HG02678 (cell line): Measurements from ENCODE around the gene RPS6KA3.
"Not testable (repeated sequence)": the region's sequence is repeated elsewhere in the genome, so short reads cannot be mapped to it uniquely, and the experiment has no call there.

Experiments
- ATAC-seq: cut with Tn5 transposase; IDR thresholded peaks from one replicate; pipeline ENCODE4 v1.9.1; 2021; ENCODE audit warnings: mild to moderate bottlenecking, moderate library complexity; ENCODE audit not compliant: unreplicated experiment

Gene RPS6KA3

GRCh38 chrX:20224814-20225487, 41.8 kb downstream of the RPS6KA3 start:
- peak; percentile 86 for ATAC-seq

DNA sequence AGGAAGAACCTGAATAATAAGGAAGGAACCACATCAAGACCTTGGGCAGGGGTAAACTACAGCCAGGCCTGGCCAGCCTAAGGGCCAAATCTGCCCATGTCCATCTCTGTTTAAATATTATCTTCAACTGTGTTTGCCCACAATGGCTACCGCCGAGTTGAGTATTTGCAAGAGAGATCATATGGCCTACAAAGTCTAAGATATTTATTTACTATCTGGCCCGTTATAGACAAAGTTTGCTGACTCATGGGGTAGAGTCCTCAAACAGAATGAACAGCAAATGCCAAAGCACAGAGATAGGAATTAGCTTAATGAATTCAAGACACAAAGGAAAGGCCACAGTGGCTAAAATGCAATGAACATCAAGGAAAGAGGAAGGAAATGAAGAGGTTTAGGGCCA, 44.8 kb downstream of the RPS6KA3 start:
- ATAC-seq: no peak

DNA sequence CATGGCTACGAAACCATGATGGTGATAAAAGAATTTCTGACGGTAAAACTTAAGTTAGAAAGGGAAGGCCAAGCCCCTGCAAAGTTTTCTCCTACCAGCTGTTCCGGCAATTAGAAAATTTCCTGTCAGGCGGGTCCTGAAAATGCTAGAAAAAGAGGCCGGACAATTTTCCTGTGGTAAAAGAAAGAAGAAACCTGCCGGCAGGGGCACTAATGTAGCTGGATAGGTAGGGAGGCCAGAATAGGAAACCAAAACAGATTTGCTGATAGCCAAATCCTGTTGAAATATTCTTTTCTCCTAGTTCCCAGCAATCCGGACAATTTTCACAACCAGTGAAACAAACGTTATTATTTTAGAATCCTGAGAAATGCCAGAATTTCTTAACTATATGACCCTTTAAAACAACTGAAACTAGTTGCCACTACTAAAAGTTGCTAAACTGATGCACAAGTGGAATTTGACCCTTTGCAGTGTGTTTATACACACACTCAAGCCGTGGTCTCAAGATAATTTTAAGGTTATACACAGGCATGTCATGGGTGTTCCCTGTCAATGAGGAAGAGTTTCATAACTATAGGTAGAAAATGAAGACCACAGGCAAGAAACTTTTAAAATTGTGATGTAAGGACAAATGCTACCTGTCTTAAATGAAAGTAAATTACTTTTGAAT, 47.7 kb downstream of the RPS6KA3 start:
- no peak for ATAC-seq

DNA sequence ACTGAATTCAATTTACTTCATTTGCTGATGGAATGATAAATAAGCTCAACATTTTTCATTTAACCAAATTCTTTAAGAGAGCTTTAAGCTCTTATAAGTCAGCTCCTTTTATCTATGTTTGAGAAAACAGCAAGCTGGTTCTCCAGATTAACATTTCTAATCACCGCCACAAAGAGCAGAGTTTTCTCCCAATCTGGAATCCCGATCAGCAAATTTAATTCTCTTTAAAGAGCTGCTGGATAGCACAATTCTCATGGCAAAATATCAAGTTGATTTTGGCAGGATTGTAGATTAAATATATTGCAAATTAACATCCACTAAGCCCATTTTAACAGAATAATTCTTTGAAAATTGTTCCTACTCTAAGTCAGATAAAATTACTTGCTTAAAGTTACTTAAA, 48.8 kb downstream of the RPS6KA3 start:
- ATAC-seq: no peak

- no peak for ATAC-seq
These were observed 49.4 kb downstream of the RPS6KA3 start for GRCh38 chrX:20217271-20217670.

DNA sequence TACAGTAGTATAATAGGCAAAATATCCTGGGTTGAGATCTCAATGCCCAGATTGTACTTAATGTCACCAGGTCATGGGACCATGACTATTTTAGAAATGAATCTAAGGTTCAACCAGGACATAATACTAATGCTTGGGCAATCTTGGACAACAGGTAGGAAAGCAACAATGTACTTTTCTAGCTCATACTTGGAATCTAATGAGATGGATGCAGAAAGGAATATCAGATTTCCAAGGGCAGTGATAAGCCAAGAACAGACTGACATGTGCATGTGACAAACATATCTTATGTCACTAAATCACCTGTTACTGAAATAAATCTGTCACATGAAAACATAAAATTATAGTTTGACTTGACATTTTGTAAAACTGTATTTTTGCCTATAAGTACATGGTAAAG, 51.1 kb downstream of the RPS6KA3 start:
- no peak for ATAC-seq

DNA sequence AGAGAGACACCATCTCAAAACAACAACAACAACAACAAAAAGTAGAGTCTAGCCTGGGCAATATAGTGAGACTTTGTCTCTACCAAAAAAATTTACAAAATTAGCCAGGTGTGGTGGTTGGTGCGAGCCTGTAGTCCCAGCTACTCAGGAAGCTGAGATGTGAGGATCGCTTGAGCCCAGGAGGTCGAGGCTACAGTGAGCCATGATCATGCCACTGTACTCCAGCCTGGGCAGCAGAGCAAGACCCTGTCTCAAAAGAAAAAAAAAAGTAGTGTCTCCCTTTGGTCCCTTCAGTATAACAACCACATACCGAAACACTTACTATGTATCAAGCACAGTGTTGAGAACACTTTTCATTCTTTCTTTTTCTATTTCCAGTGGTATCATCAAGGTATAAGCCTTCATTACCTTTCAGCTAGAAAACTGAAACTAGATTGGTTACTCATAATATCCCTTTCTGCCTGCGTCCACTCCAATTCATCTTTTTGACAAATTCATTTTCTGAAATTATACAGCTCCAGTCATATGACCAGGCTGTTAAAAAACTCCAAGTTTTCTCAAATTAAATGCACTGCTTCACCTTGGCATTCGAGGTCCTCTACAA, 54.1 kb downstream of the RPS6KA3 start:
- ATAC-seq: peak; percentile 90

GRCh38 chrX:20211261-20211786, 55.4 kb downstream of the RPS6KA3 start:
- no peak for ATAC-seq

DNA sequence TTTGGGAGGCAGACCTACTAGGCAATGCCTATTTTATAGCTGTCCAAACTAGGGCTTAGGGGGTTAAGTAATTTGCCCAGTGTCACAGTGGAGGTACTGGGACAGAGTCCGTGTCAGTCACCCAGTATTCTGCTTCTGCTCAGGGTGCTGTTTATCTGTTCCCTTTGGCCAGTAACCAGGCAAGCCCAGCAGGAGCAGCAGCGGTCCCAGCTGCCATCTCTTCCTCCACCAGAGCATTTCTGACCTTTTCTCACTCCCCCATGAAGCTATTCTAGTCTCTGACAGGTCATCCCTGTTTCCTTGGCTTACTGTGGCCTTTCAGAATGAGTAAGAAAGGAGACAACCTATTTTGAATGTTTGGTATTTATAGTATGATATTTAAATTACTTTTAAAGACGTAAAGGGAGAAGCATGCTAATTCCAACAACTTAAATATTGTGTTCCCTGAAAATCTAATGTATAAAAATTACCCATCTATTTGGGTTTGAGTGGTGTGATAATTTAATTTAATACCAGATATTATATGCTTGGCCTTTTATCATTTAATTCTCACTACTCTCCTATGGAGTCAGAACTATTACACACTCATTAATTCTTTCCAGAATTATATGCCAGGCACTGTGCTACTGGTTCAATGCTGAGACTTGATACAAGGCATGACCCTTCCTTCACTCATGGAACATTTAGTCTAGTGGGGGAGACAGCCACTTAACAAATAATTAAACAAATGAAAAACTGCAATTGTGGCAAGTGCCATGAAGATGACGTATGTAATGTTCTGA, 60.6 kb downstream of the RPS6KA3 start:
- peak; percentile 94 for ATAC-seq

DNA sequence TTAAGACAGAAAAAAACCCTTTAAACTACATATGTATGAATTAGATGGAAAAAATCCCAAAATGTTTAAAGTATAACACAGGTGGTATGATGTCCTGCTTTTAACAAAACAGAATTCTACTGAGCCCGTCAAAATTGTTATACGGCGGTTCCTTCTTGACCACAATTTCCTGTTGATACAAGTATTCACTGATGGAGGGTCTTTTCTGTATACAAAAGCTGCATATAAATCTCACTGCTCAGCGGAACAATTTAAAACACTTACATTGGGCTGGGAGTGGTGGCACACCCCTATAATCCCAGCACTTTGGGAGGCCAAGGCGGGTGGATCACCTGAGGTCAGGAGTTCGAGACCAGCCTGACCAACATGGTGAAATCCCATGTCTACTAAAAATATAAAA, 62.4 kb downstream of the RPS6KA3 start:
- no peak for ATAC-seq

- ATAC-seq: no peak
These were observed 69.0 kb downstream of the RPS6KA3 start for GRCh38 chrX:20197641-20198210.

GRCh38 chrX:20189171-20189570, 77.5 kb downstream of the RPS6KA3 start:
- ATAC-seq: no peak

DNA sequence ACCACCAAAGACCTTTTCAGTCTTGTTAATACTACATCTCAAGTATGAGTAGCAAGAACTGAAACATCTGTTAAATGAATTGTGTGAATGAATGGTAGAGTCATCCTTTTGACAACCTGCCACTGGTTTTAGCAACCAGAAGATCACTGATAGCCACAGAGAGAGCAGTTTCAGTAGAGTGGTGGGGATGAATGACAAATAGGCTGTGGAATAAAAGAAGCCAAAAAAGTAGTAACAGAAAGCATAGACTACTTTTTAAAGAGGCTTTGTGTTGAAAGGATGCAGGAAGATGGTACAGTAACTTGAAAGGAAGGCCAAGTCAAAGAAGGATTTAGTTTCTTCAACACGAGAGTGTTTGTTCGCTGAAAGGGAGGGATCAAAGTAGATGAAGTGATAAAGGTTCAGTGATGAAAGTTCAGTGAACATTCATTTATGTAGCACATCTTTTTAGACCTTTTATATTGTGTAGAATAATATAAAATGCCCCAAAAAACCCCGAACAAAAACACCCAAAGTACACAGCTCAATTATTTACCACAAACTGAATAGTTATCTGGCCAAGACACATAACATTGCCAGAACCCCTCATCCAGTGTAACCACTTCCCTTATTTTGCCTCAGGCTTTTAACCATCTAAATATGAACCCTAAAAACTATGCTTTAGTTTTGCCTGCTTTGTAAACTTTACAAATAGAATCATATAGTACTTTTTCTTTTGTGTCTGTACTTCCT, 84.9 kb downstream of the RPS6KA3 start:
- ATAC-seq: no peak

- ATAC-seq: no peak
These were observed 89.6 kb downstream of the RPS6KA3 start for GRCh38 chrX:20177093-20177492.

- ATAC-seq: no peak
These were observed 92.9 kb downstream of the RPS6KA3 start for GRCh38 chrX:20173856-20174255.

- ATAC-seq: no peak
These were observed 93.4 kb downstream of the RPS6KA3 start for GRCh38 chrX:20173313-20173712.

- no peak for ATAC-seq
These were observed 94.8 kb downstream of the RPS6KA3 start for GRCh38 chrX:20171887-20172286.

GRCh38 chrX:20162516-20162915, 104.2 kb downstream of the RPS6KA3 start:
- ATAC-seq: not testable (repeated sequence)

GRCh38 chrX:20159797-20160385, 106.8 kb downstream of the RPS6KA3 start:
- no peak for ATAC-seq

DNA sequence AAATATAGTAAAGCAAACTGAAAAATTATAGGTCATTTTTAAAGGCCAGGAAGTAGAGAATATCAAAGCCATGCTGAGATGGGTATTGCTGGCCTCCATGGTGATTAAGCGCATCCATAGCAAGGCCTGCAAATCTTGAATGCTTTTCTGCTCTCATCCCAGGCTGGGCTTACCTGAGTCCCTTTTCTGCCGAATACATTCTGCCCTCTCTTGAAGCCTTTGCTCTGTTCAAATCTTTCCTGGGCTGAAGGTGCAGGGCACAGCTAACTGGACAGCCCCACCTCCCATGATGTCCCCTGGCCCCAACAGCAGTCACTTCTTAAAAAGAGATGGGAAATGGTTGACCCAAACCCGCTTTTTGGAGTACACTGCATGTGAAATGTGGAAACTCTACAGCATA, 115.0 kb downstream of the RPS6KA3 start:
- no peak for ATAC-seq
